ENCODE measurements around the gene GABARAP. TPM values are rescaled to one million over a fixed set of nuclear protein-coding genes. Genes with fewer than 3 reads are reported as not detected.

Gene GABARAP
- total and polyA plus RNA-seq, 2 of the 13 experiments (the other 11 are each of a cell fraction or from before 2014, with no cell fraction given) = 161 to 310 TPM

- no peak for TF ChIP-seq ARHGAP35 (CRISPR knock-in tag; IDR thresholded peaks at IDR 0.05; ENCODE audit: borderline replicate concordance)
- TF ChIP-seq PHB2 (IDR thresholded peaks at IDR 0.05; ENCODE audit: partially characterized antibody) = no peak
- TF ChIP-seq NFYB (CRISPR knock-in tag; IDR thresholded peaks at IDR 0.05) = peak; percentile 54; the same call in 1 of the 2 replicates
- no peak for TF ChIP-seq ZNF614 (CRISPR knock-in tag; IDR thresholded peaks at IDR 0.05; ENCODE audit: borderline replicate concordance)
- no peak for TF ChIP-seq ZNF510 (CRISPR knock-in tag; IDR thresholded peaks at IDR 0.05; ENCODE audit: low read depth)
- no peak for TF ChIP-seq SNRNP70 (IDR thresholded peaks at IDR 0.05; ENCODE audit: low read depth, low read length)
- TF ChIP-seq HNRNPLL (IDR thresholded peaks at IDR 0.05; ENCODE audit: low read depth, low read length, poor library complexity, severe bottlenecking) = peak; percentile 65
- TF ChIP-seq REXO4 (CRISPR knock-in tag; IDR thresholded peaks at IDR 0.05; ENCODE audit: borderline replicate concordance) = no peak
- TF ChIP-seq ZNF33B (CRISPR knock-in tag; IDR thresholded peaks at IDR 0.05) = no peak
- TF ChIP-seq AGO1 (IDR thresholded peaks at IDR 0.05; ENCODE audit: low read depth, low read length, poor library complexity, severe bottlenecking) = no peak
- no peak for TF ChIP-seq SMAD1 (CRISPR knock-in tag; IDR thresholded peaks at IDR 0.05; ENCODE audit: borderline replicate concordance, low read depth)
- TF ChIP-seq ZNF484 (CRISPR knock-in tag; IDR thresholded peaks at IDR 0.05; ENCODE audit: borderline replicate concordance, low read depth) = 0 out of 2 replicates have a peak, but pooled peaks have one; percentile 67
- TF ChIP-seq ZNF296 (CRISPR knock-in tag; conservative IDR thresholded peaks at IDR 0.05) = no peak
- TF ChIP-seq ZNF274 (CRISPR knock-in tag; IDR thresholded peaks at IDR 0.05) = 0 out of 2 replicates have a peak, but pooled peaks have one; percentile 2
- TF ChIP-seq ZFP91 (CRISPR knock-in tag; IDR thresholded peaks at IDR 0.05; ENCODE audit: borderline replicate concordance) = peak; percentile 75
- TF ChIP-seq CSRNP1 (CRISPR knock-in tag; IDR thresholded peaks at IDR 0.05) = 0 out of 2 replicates have a peak, but pooled peaks have one; percentile 1
- TF ChIP-seq PHF8 (CRISPR knock-in tag; IDR thresholded peaks at IDR 0.05) = peak; percentile 55
- TF ChIP-seq CBFB (CRISPR knock-in tag; IDR thresholded peaks at IDR 0.05) = no peak
- peak; percentile 56 for TF ChIP-seq RBFOX2 (IDR thresholded peaks at IDR 0.05; ENCODE audit: low read depth, low read length)
- TF ChIP-seq HNF1B (CRISPR knock-in tag; IDR thresholded peaks at IDR 0.05) = 0 out of 2 replicates have a peak, but pooled peaks have one; percentile 46
- peak; percentile 74; the same call in 1 of the 2 replicates for TF ChIP-seq MXD1 (CRISPR knock-in tag; IDR thresholded peaks at IDR 0.05)
- TF ChIP-seq ZNF343 (CRISPR knock-in tag; IDR thresholded peaks at IDR 0.05) = 0 out of 2 replicates have a peak, but pooled peaks have one; percentile 22
- TF ChIP-seq SUZ12 (IDR thresholded peaks at IDR 0.05; ENCODE audit: low read depth, low read length) = no peak
- no peak for TF ChIP-seq SRSF4 (IDR thresholded peaks at IDR 0.05; ENCODE audit: low read depth, low read length, poor library complexity, severe bottlenecking)
These were observed 39.1 kb upstream of the GABARAP start, which contains the start of gene SLC2A4 (continued) for GRCh38 chr17:7281074-7281952.
